Activated T-cell treated with anti-CD3 and anti-CD28 coated beads, Interleukin-2, amount 50 U/mL, for 72 hours (primary cell): ENCODE results near the gene CFAP251. TPM values are rescaled to one million over a fixed set of nuclear protein-coding genes. Genes with fewer than 3 reads are reported as not detected.

Source experiments
- ATAC-seq, 2 donors: fragments of 150-1000 bp; cut with Tn5 transposase; replicated peaks in 1 of 2; 2 replicates each; pipeline ENCODE4 v1.10.0; 2021; ENCODE audit warnings: moderate library complexity in 2 of 2, mild to moderate bottlenecking in 1 of 2
- DNase-seq, 2 donors: peaks; one replicate each; pipeline ENCODE4 v3.0.0; 2021 to 2022; ENCODE audit warnings: mixed read lengths in 1 of 2
- H3K27ac Mint-ChIP-seq: one replicate; pipeline ENCODE4 v1.8.0; 2022; ENCODE audit warnings: mild to moderate bottlenecking, moderate library complexity, mixed read lengths
- H3K27me3 Mint-ChIP-seq: one replicate; pipeline ENCODE4 v1.8.0; 2022; ENCODE audit warnings: low read depth, mixed read lengths
- H3K36me3 Mint-ChIP-seq, 2 donors: one replicate each; pipeline ENCODE4 v1.8.0; 2022; ENCODE audit warnings: mixed read lengths in 2 of 2, mild to moderate bottlenecking in 1 of 2; ENCODE audit not compliant: insufficient read depth in 2 of 2
- H3K4me1 Mint-ChIP-seq: one replicate; pipeline ENCODE4 v1.8.0; 2022; ENCODE audit warnings: low read depth, mixed read lengths
- H3K4me3 Mint-ChIP-seq, 2 donors: one replicate each; pipeline ENCODE4 v1.8.0; 2022; ENCODE audit warnings: mild to moderate bottlenecking in 2 of 2, mixed read lengths in 2 of 2, moderate library complexity in 2 of 2
- H3K9me3 Mint-ChIP-seq, 2 donors: one replicate each; pipeline ENCODE4 v1.8.0; 2022; ENCODE audit warnings: mixed read lengths in 2 of 2
- total RNA-seq, 2 donors: library from RNA; stranded (reverse); gene quantifications; one replicate each; pipeline ENCODE4 v1.2.3, GENCODE V29; 2022

CFAP251 gene
- total RNA-seq, 2 donors from 2014 or later: 0.70 to 1.6 TPM

DNA sequence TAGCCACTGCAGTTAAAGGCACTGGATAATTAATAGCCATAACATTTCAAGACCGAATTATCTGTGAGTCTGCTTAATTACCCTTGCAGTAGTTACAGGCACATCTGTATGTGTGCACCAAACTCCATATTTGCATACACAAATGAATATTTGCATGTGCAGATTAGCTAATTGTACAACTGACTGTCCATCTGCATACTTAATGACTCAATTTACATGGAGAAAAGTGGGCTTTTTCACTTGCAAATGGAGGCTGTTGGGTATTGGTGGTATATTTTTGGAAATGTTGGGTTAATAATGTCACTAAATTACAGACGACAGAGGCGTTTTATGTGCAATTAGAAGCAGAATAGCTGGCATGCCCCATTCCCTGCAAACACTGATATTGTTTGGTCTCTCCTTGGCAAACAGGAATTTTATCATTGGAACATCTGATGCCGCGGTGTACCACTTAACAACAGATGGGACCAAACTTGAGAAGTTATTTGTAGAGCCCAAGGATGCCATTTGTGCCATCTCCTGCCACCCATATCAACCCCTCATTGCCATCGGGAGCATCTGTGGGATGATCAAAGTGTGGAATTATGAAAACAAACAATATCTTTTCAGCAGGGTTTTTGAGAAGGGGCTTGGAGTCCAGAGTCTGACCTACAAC is 39.6 kb downstream of the CFAP251 start:
- no peak overlapping the region for H3K27ac Mint-ChIP-seq
- H3K36me3 Mint-ChIP-seq: no peaks in the 10 kb centered on the region
- H3K4me1 Mint-ChIP-seq: no peaks in the 10 kb centered on the region
- no peaks in the 10 kb centered on the region for H3K27me3 Mint-ChIP-seq
- no peaks in the 10 kb centered on the region for H3K9me3 Mint-ChIP-seq
- ATAC-seq (no peak), DNase-seq (no peak)
- no peak overlapping the region for H3K4me3 Mint-ChIP-seq

GRCh38 chr12:121958541-121959240 is 40.3 kb downstream of the CFAP251 start:
- H3K4me1 Mint-ChIP-seq: no peaks in the 10 kb centered on the region
- ATAC-seq (no peak), DNase-seq (no peak)
- no peaks in the 10 kb centered on the region for H3K27me3 Mint-ChIP-seq
- H3K27ac Mint-ChIP-seq: no peak overlapping the region
- H3K4me3 Mint-ChIP-seq: no peak overlapping the region
- no peaks in the 10 kb centered on the region for H3K36me3 Mint-ChIP-seq
- H3K9me3 Mint-ChIP-seq: no peaks in the 10 kb centered on the region

DNA sequence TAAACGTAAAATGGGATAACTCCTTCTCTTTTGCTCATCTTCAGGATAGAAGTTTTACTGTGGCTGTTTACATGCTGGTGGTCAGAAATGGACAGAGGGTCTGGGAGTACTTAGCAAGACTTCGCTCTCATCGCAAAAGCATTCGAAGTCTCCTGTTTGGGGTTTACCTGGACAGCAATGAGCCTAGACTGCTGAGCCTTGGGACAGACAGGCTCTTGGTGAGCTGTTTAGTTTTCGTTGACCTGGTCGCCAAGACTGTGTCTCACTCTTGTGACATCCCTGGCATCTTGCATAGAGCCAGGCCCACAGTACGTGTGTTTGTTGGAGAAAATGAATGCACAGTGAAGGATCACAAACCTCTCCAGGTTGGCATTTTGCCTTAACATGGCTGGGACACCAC is 42.1 kb downstream of the CFAP251 start:
- H3K9me3 Mint-ChIP-seq: no peaks in the 10 kb centered on the region
- H3K27me3 Mint-ChIP-seq: no peaks in the 10 kb centered on the region
- DNase-seq (no peak), ATAC-seq (no peak)
- H3K4me3 Mint-ChIP-seq: no peak overlapping the region
- no peaks in the 10 kb centered on the region for H3K4me1 Mint-ChIP-seq
- H3K27ac Mint-ChIP-seq: no peak overlapping the region
- no peaks in the 10 kb centered on the region for H3K36me3 Mint-ChIP-seq

GRCh38 chr12:121961195-121961879 is 42.9 kb downstream of the CFAP251 start:
- no peak for ATAC-seq
- Mint-ChIP-seq H3K36me3 (no peaks in the 10 kb centered on the region), H3K27ac (no peak overlapping the region), H3K4me1 (no peaks in the 10 kb centered on the region), H3K27me3 (no peaks in the 10 kb centered on the region), H3K4me3 (no peak overlapping the region), H3K9me3 (no peaks in the 10 kb centered on the region)
- DNase-seq: no peak

DNA sequence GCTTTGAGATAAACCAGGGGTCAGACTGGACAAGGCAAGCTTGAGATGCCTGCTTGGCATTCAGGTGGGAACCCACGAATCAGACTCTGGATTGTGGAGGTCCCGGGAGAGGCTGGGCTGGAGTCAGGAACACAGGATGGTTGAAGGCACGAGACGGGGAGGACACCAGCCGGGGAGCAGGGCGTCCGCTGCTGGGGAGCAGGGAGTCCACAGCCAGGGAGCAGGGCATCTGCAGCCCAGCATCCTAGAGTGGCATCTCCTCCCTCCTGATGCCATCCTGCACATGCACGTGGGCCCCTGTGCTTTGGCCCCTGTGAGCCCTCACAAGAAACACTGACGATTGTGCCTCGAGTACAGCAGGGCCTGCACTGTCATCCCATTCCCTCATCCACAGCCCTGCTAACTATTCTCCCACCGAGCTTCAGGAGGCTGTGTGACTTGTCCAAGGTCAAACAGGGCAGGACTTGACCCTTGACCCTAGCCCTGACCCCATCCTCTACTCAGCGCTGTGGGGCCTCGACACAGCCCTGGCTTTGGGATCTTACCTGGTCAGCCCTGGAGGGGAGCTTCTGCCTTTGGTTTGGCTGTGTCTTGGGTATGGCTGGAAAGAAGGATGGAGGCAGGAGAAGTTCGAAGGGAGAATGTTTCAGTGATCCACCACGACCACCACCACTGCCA is 45.1 kb downstream of the CFAP251 start:
- H3K36me3 Mint-ChIP-seq: no peaks in the 10 kb centered on the region
- no peaks in the 10 kb centered on the region for H3K9me3 Mint-ChIP-seq
- H3K27ac Mint-ChIP-seq: no peak overlapping the region
- H3K4me1 Mint-ChIP-seq: peaks cover under 1% of the 10 kb centered on the region
- ATAC-seq: no peak
- DNase-seq: no peak
- H3K27me3 Mint-ChIP-seq: no peaks in the 10 kb centered on the region
- H3K4me3 Mint-ChIP-seq: no peak overlapping the region

- DNase-seq (no peak), ATAC-seq (no peak)
- Mint-ChIP-seq H3K4me1 (peaks cover 9% of the 10 kb centered on the region), H3K36me3 (no peaks in the 10 kb centered on the region), H3K9me3 (no peaks in the 10 kb centered on the region), H3K4me3 (no peak overlapping the region), H3K27ac (no peak overlapping the region), H3K27me3 (no peaks in the 10 kb centered on the region)
Observed at GRCh38 chr12:121964813-121965643, 46.6 kb downstream of the CFAP251 start.

GRCh38 chr12:121966959-121967358 is 48.6 kb downstream of the CFAP251 start:
- no peak overlapping the region for H3K27ac Mint-ChIP-seq

GRCh38 chr12:121968876-121969275 is 50.5 kb downstream of the CFAP251 start:
- H3K4me3 Mint-ChIP-seq: no peak overlapping the region
- H3K9me3 Mint-ChIP-seq: peaks cover 5% of the 10 kb centered on the region in 2 donors
- H3K36me3 Mint-ChIP-seq: peaks cover 4 to 6% of the 10 kb centered on the region in 2 donors
- ATAC-seq (peak in 1 of 2 donors; percentile 39), DNase-seq (no peak)
- no peaks in the 10 kb centered on the region for H3K27me3 Mint-ChIP-seq
- H3K27ac Mint-ChIP-seq: no peak overlapping the region
- peaks cover 9% of the 10 kb centered on the region for H3K4me1 Mint-ChIP-seq

More at GRCh38 chr12:121966959-121967358, 48.6 kb downstream of the CFAP251 start:
- Mint-ChIP-seq H3K4me1 (peaks cover 9% of the 10 kb centered on the region), H3K27me3 (no peaks in the 10 kb centered on the region), H3K4me3 (no peak overlapping the region), H3K9me3 (peaks cover 2% of the 10 kb centered on the region in 2 donors), H3K36me3 (peaks cover under 1 to 1% of the 10 kb centered on the region in 2 donors)
- ATAC-seq (no peak), DNase-seq (no peak)

DNA sequence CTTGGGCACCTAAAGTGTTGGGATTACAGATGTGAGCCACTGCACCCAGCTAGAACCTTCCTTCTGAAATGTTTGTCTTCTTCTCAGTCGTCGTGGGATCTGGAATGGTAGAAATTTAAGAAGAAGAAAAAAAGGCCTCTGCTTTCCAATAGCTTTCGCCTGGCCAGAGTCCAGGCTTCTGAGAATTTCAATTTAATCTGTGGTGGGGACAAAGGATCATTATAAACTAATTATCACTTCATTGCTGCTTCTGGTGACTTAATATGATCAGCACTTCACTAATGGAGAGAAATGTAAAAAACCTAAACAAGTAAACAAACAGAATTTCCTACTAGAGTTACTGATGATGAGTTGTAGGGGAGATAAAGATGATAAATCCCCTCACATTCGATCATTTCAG is 51.3 kb downstream of the CFAP251 start:
- DNase-seq (no peak), ATAC-seq (no peak)
- no peak overlapping the region for H3K27ac Mint-ChIP-seq
- H3K27me3 Mint-ChIP-seq: no peaks in the 10 kb centered on the region
- peaks cover 9% of the 10 kb centered on the region for H3K4me1 Mint-ChIP-seq
- no peak overlapping the region for H3K4me3 Mint-ChIP-seq
- peaks cover 5 to 7% of the 10 kb centered on the region in 2 donors for H3K9me3 Mint-ChIP-seq
- peaks cover 4 to 9% of the 10 kb centered on the region in 2 donors for H3K36me3 Mint-ChIP-seq

GRCh38 chr12:121970581-121971300 is 52.3 kb downstream of the CFAP251 start:
- Mint-ChIP-seq H3K9me3 (peaks cover 5 to 7% of the 10 kb centered on the region in 2 donors), H3K4me1 (peaks cover 9% of the 10 kb centered on the region), H3K27me3 (no peaks in the 10 kb centered on the region), H3K4me3 (no peak overlapping the region), H3K27ac (no peak overlapping the region), H3K36me3 (peaks cover 4 to 9% of the 10 kb centered on the region in 2 donors)
- DNase-seq: no peak
- ATAC-seq: no peak

DNA sequence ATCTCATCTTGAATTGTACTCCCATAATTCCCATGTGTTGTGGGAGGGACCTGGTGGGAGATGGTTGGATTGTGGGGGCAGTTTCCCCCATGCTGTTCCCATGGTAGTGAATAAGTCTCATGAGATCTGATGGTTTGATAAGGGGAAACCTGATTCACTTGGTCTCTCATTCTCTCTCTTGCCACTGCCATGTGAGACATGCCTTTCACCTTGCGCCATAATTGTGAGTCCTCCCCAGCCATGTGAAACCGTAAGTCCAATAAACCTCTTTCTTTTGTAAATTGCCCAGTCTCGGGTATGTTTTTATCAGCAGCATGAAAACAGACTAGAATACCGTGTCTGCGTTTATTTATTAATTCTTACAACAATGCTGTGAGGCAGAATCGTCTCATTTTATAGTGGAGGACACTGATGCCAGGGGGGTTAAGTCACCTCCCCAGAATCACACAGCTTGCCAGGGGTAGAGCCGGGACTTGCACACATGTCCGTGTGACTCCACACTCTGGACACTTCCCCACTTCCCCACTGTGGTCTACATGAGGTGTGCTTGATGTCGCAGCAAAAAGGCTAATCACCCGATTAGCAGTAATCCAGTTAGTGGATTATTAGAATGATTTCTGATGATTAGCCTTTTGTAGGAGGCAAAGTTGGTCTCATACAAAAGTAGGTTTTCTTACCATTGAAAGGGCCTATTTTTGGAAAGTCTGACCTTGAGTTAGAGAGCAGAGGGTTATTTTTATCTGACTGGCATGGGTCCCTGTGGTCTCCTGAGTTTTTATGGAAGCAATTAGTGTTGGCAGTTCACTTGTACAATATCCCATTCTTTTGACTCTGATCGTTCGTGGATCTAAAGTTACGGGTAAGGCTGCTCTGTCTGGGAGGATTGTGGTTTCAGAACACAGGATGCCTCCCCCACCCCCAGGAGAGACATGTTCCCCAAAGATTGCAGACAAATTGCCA is 55.9 kb downstream of the CFAP251 start:
- peaks cover 5 to 7% of the 10 kb centered on the region in 2 donors for H3K9me3 Mint-ChIP-seq
- no peak overlapping the region for H3K27ac Mint-ChIP-seq
- peaks cover under 1% of the 10 kb centered on the region for H3K4me1 Mint-ChIP-seq
- no peaks in the 10 kb centered on the region for H3K27me3 Mint-ChIP-seq
- DNase-seq (no peak), ATAC-seq (no peak)
- H3K4me3 Mint-ChIP-seq: no peak overlapping the region
- peaks cover 4 to 9% of the 10 kb centered on the region in 2 donors for H3K36me3 Mint-ChIP-seq
